PC-3 (cell line): Measurements from ENCODE around the gene SLC25A25.

Experiments used
- EZH2 ChIP-seq: fragments of 300-600 bp; sonication (generic); IDR thresholded peaks from one replicate; pipeline ENCODE4 v1.6.1; 2017; ENCODE audit warnings: antibody characterized with exemption, mild to moderate bottlenecking, low read length; ENCODE audit not compliant: unreplicated experiment
- TF ChIP-seq, protein P1 (sequence below): fragments of 300-600 bp; sonication (generic); conservative IDR thresholded peaks from 2 replicates; pipeline ENCODE4 v1.5.1; 2017; ENCODE audit warnings: antibody characterized with exemption, low read depth, mild to moderate bottlenecking, low read length

DNA sequence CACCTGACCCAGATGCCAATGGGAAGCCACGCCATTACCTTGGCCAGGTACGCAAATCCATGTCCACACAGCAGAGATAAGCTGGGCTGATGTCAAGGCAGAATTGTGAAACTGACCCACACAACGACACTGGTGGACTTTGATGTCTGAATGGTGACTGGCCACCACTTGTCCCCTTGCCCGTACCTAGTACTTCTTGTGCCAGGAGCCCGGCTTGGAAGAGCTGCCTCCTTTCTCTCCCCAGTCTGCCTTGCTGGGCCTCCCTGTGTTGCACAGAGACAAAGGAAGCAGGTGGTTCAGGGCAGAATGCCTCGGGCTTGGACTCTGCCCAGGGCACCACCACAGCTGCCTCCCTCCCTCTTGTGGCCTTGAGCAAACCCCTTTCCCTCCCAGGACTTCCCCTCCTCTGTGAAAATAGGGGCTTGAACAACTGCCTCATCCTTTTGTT, 36.2 kb downstream of the SLC25A25 start:
- TF ChIP-seq, protein P1, sequence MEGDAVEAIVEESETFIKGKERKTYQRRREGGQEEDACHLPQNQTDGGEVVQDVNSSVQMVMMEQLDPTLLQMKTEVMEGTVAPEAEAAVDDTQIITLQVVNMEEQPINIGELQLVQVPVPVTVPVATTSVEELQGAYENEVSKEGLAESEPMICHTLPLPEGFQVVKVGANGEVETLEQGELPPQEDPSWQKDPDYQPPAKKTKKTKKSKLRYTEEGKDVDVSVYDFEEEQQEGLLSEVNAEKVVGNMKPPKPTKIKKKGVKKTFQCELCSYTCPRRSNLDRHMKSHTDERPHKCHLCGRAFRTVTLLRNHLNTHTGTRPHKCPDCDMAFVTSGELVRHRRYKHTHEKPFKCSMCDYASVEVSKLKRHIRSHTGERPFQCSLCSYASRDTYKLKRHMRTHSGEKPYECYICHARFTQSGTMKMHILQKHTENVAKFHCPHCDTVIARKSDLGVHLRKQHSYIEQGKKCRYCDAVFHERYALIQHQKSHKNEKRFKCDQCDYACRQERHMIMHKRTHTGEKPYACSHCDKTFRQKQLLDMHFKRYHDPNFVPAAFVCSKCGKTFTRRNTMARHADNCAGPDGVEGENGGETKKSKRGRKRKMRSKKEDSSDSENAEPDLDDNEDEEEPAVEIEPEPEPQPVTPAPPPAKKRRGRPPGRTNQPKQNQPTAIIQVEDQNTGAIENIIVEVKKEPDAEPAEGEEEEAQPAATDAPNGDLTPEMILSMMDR = no peak
- TF ChIP-seq EZH2 = no peak
